GM19238 (cell line): Measurements from ENCODE around the gene PLXDC2.

Experiments
- DNase-seq: peaks from one replicate; pipeline ENCODE4 v3.0.0; 2011; ENCODE audit warnings: low spot score; ENCODE audit not compliant: insufficient read length

PLXDC2 gene

GRCh38 chr10:20334559-20334958, 518.3 kb downstream of the PLXDC2 start:
- DNase-seq: no peak
